K562 (cell line): Measurements from ENCODE around the gene UBXN11. TPM values are rescaled to one million over a fixed set of nuclear protein-coding genes. Genes with fewer than 3 reads are reported as not detected.

Experiments
- C11orf30 ChIP-seq: fragments of 450-650 bp; IDR thresholded peaks from 2 replicates; pipeline ENCODE4 v1.6.1; 2016; ENCODE audit warnings: low read depth, mild to moderate bottlenecking
- CBFA2T2 ChIP-seq: fragments of 450-650 bp; conservative IDR thresholded peaks from 2 replicates; pipeline ENCODE4 v1.6.1; 2017; ENCODE audit warnings: mild to moderate bottlenecking
- ELF1 ChIP-seq: fragments of 200-800 bp; sonication (Bioruptor generic); IDR thresholded peaks from 2 replicates; pipeline ENCODE4 v1.6.1; 2016; ENCODE audit warnings: missing genetic modification characterization, missing compliant biosample characterization
- FOXJ3 ChIP-seq: sonication (generic); formaldehyde crosslinking; IDR thresholded peaks from 2 replicates; pipeline ENCODE4 v1.4.0; 2020; ENCODE audit warnings: mild to moderate bottlenecking, missing genetic modification reagents
- HDGF ChIP-seq: fragments of 450-650 bp; IDR thresholded peaks from 2 replicates; pipeline ENCODE4 v1.6.1; 2016
- KDM2B ChIP-seq: fragments of 250-450 bp; sonication (Bioruptor Pico); IDR thresholded peaks from 2 replicates; pipeline ENCODE4 v1.8.0; 2021; ENCODE audit warnings: mild to moderate bottlenecking, moderate library complexity
- NBN ChIP-seq: fragments of 450-650 bp; IDR thresholded peaks from 2 replicates; pipeline ENCODE4 v1.6.1; 2016; ENCODE audit warnings: low read depth, mild to moderate bottlenecking
- NCOR1 ChIP-seq: fragments of 450-650 bp; IDR thresholded peaks from 2 replicates; pipeline ENCODE4 v1.6.1; 2016; ENCODE audit warnings: mild to moderate bottlenecking, moderate library complexity
- NR2F6 ChIP-seq: fragments of 450-650 bp; formaldehyde crosslinking; IDR thresholded peaks from 2 replicates; pipeline ENCODE4 v1.4.0; 2020; ENCODE audit warnings: mild to moderate bottlenecking
- PHB ChIP-seq: fragments of 250-450 bp; sonication (Bioruptor Pico); IDR thresholded peaks from 2 replicates; pipeline ENCODE4 v1.5.0; 2021
- POLR2G ChIP-seq: fragments of 200-400 bp; formaldehyde crosslinking; IDR thresholded peaks from 2 replicates; pipeline ENCODE4 v1.6.1; 2017; ENCODE audit warnings: low read depth, mild to moderate bottlenecking, antibody characterized with exemption, low read length, moderate library complexity
- SMAD1 ChIP-seq: fragments of 150-350 bp; IDR thresholded peaks from 2 replicates; pipeline ENCODE4 v1.6.1; 2014; ENCODE audit warnings: low read length, low read depth; ENCODE audit not compliant: partially characterized antibody
- SMAD2 ChIP-seq: fragments of 150-350 bp; IDR thresholded peaks from 2 replicates; pipeline ENCODE4 v1.6.1; 2014; ENCODE audit warnings: low read depth, mild to moderate bottlenecking, low read length
- SRSF9 ChIP-seq: fragments of 200-400 bp; formaldehyde crosslinking; IDR thresholded peaks from 2 replicates; pipeline ENCODE4 v1.6.1; 2017; ENCODE audit warnings: low read depth, low read length, borderline replicate concordance
- TCF3 ChIP-seq: sonication (generic); formaldehyde crosslinking; IDR thresholded peaks from 2 replicates; pipeline ENCODE4 v1.4.0; 2020; ENCODE audit warnings: mild to moderate bottlenecking, missing genetic modification reagents
- TGIF2 ChIP-seq: sonication (generic); formaldehyde crosslinking; IDR thresholded peaks from 2 replicates; pipeline ENCODE4 v1.8.1; 2022; ENCODE audit warnings: mild to moderate bottlenecking, missing genetic modification reagents, moderate library complexity
- ZNF589 ChIP-seq: fragments of 200-800 bp; sonication (Bioruptor generic); IDR thresholded peaks from 2 replicates; pipeline ENCODE4 v1.6.1; 2016; ENCODE audit warnings: low read depth, missing genetic modification characterization, missing compliant biosample characterization
- polyA plus RNA-seq, 8 experiments: library from polyadenylated mRNA; depleted of rRNA in 4 of 8; stranded (reverse) in 5 of 8; unstranded in 3 of 8; fragments of >200 nt; fragmentation: Nextera tagmentation in 2 of 8; fragmentation: Illumina TruSeq in 1 of 8; extraction: Ambion mirVana in 2 of 8; extraction: Trizol in 1 of 8; gene quantifications; 2 replicates each; pipeline versions ENCODE4 v1.2.1 to v1.2.3, GENCODE V29; 2011 to 2014; ENCODE audit warnings: inconsistent platforms in 1 of 8, missing spikeins in 1 of 8
- total RNA-seq, 7 experiments: library from RNA; depleted of rRNA in 6 of 7; stranded (reverse); fragments of >200 nt in 6 of 7; fragmentation: Illumina TruSeq in 2 of 7; extraction: Trizol in 2 of 7; gene quantifications; 2 replicates each; pipeline versions ENCODE4 v1.2.1 to v1.2.3, GENCODE V29; 2011 to 2021; ENCODE audit warnings: low replicate concordance in 1 of 7
- TF ChIP-seq, protein P1 (sequence below): fragments of 200-600 bp; sonication (generic); IDR thresholded peaks from one replicate; pipeline ENCODE4 v1.6.1; 2012; ENCODE audit warnings: mild to moderate bottlenecking, low read depth, low read length, inconsistent platforms

The UBXN11 gene
- total and polyA plus RNA-seq, 9 of the 15 experiments (the other 6 are each of a cell fraction or from before 2014, with no cell fraction given): 0.48 to 34.3 (median 11.3) TPM

DNA sequence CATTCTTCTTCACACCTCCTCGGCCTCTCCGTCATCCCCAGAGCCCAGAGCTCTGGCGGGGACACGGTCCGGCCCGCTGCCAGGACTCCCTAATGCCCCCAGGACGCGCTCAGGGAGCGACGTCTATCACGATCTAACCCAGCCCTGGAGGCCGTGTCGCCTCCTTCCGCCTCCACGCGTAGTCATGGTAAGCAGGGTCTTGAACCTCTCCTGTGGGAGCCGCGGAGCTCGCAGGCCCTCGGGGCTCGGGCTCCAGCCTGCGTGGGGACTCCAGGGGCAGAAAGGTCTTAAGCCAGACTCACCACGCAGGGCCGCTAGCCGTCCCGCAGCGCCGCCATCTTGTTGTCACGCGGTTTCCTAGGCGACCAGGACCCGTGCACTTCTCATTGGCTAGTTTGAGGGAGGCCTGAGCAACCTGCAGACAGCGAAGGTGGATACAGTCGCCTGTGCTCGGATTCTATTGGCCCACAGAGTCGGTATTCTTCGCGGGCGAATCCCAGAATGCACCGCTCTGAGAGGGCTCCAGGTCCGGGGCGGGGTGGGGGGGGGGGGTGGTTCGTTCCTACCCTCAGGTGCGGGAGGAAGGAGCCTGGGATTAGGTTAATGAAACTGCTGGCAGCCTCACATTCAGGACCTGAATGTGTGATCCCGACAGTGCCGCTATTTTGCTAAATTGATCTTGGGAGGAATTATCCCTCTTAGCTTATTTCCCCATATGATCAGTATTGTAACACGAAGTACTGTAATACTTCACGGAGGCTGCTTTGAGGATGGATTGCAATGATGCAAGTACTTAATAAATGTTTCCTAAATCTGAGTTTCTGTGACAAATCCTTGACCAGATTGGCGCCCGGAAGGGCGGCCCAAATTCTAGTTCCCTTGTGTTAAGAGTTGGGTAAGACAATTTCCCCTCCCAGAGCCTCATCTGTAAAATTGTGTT is at the start of gene UBXN11 (continued):
- TF ChIP-seq C11orf30: peak; percentile 83
- TF ChIP-seq ZNF589 (CRISPR knock-in tag): no peak
- no peak for TF ChIP-seq TCF3 (CRISPR knock-in tag)
- TF ChIP-seq TGIF2 (CRISPR knock-in tag): no peak
- no peak for TF ChIP-seq HDGF
- TF ChIP-seq SMAD1: no peak
- TF ChIP-seq NBN: peak; percentile 35; the same call in 1 of the 2 replicates
- TF ChIP-seq POLR2G: peak; percentile 81
- TF ChIP-seq ELF1 (tag): no peak; the same call in 1 of the 2 replicates
- TF ChIP-seq FOXJ3 (CRISPR knock-in tag): peak; percentile 83
- no peak for TF ChIP-seq NR2F6 (CRISPR knock-in tag)
- no peak for TF ChIP-seq SRSF9
- TF ChIP-seq PHB (CRISPR knock-in tag): no peak
- no peak for TF ChIP-seq KDM2B (CRISPR knock-in tag)
- no peak for TF ChIP-seq SMAD2
- TF ChIP-seq, protein P1, sequence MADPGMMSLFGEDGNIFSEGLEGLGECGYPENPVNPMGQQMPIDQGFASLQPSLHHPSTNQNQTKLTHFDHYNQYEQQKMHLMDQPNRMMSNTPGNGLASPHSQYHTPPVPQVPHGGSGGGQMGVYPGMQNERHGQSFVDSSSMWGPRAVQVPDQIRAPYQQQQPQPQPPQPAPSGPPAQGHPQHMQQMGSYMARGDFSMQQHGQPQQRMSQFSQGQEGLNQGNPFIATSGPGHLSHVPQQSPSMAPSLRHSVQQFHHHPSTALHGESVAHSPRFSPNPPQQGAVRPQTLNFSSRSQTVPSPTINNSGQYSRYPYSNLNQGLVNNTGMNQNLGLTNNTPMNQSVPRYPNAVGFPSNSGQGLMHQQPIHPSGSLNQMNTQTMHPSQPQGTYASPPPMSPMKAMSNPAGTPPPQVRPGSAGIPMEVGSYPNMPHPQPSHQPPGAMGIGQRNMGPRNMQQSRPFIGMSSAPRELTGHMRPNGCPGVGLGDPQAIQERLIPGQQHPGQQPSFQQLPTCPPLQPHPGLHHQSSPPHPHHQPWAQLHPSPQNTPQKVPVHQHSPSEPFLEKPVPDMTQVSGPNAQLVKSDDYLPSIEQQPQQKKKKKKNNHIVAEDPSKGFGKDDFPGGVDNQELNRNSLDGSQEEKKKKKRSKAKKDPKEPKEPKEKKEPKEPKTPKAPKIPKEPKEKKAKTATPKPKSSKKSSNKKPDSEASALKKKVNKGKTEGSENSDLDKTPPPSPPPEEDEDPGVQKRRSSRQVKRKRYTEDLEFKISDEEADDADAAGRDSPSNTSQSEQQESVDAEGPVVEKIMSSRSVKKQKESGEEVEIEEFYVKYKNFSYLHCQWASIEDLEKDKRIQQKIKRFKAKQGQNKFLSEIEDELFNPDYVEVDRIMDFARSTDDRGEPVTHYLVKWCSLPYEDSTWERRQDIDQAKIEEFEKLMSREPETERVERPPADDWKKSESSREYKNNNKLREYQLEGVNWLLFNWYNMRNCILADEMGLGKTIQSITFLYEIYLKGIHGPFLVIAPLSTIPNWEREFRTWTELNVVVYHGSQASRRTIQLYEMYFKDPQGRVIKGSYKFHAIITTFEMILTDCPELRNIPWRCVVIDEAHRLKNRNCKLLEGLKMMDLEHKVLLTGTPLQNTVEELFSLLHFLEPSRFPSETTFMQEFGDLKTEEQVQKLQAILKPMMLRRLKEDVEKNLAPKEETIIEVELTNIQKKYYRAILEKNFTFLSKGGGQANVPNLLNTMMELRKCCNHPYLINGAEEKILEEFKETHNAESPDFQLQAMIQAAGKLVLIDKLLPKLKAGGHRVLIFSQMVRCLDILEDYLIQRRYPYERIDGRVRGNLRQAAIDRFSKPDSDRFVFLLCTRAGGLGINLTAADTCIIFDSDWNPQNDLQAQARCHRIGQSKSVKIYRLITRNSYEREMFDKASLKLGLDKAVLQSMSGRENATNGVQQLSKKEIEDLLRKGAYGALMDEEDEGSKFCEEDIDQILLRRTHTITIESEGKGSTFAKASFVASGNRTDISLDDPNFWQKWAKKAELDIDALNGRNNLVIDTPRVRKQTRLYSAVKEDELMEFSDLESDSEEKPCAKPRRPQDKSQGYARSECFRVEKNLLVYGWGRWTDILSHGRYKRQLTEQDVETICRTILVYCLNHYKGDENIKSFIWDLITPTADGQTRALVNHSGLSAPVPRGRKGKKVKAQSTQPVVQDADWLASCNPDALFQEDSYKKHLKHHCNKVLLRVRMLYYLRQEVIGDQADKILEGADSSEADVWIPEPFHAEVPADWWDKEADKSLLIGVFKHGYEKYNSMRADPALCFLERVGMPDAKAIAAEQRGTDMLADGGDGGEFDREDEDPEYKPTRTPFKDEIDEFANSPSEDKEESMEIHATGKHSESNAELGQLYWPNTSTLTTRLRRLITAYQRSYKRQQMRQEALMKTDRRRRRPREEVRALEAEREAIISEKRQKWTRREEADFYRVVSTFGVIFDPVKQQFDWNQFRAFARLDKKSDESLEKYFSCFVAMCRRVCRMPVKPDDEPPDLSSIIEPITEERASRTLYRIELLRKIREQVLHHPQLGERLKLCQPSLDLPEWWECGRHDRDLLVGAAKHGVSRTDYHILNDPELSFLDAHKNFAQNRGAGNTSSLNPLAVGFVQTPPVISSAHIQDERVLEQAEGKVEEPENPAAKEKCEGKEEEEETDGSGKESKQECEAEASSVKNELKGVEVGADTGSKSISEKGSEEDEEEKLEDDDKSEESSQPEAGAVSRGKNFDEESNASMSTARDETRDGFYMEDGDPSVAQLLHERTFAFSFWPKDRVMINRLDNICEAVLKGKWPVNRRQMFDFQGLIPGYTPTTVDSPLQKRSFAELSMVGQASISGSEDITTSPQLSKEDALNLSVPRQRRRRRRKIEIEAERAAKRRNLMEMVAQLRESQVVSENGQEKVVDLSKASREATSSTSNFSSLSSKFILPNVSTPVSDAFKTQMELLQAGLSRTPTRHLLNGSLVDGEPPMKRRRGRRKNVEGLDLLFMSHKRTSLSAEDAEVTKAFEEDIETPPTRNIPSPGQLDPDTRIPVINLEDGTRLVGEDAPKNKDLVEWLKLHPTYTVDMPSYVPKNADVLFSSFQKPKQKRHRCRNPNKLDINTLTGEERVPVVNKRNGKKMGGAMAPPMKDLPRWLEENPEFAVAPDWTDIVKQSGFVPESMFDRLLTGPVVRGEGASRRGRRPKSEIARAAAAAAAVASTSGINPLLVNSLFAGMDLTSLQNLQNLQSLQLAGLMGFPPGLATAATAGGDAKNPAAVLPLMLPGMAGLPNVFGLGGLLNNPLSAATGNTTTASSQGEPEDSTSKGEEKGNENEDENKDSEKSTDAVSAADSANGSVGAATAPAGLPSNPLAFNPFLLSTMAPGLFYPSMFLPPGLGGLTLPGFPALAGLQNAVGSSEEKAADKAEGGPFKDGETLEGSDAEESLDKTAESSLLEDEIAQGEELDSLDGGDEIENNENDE: no peak
- TF ChIP-seq CBFA2T2: no peak
- no peak for TF ChIP-seq NCOR1
